BLaER1 (cell line): ENCODE results near the gene TTPAL.
A peak's percentile ranks its signal among the peaks of the same experiment; 100 is the strongest.
"Not testable (repeated sequence)": the region's sequence is repeated elsewhere in the genome, so short reads cannot be mapped to it uniquely, and the experiment has no call there.

ENCODE experiments used
- H3K27ac ChIP-seq: shearing (Covaris generic); formaldehyde crosslinking; 2 replicates; pipeline ENCODE4 v1.8.1; 2022
- H3K27me3 ChIP-seq: shearing (Covaris generic); formaldehyde crosslinking; 2 replicates; pipeline ENCODE4 v1.8.1; 2022
- H3K36me3 ChIP-seq: shearing (Covaris generic); formaldehyde crosslinking; 2 replicates; pipeline ENCODE4 v1.8.1; 2022
- H3K4me1 ChIP-seq: shearing (Covaris generic); formaldehyde crosslinking; 2 replicates; pipeline ENCODE4 v1.8.1; 2022
- H3K4me2 ChIP-seq: shearing (Covaris generic); formaldehyde crosslinking; 2 replicates; pipeline ENCODE4 v1.8.1; 2022
- H3K4me3 ChIP-seq: shearing (Covaris generic); formaldehyde crosslinking; 2 replicates; pipeline ENCODE4 v1.8.1; 2022
- H3K9ac ChIP-seq: shearing (Covaris generic); formaldehyde crosslinking; 2 replicates; pipeline ENCODE4 v1.8.1; 2022
- H3K9me3 ChIP-seq: shearing (Covaris generic); formaldehyde crosslinking; 2 replicates; pipeline ENCODE4 v1.8.1; 2022
- H4K20me1 ChIP-seq: shearing (Covaris generic); formaldehyde crosslinking; 2 replicates; pipeline ENCODE4 v1.8.1; 2022
- Cebpa-rat ChIP-seq: shearing (Covaris generic); IDR thresholded peaks from 2 replicates; pipeline ENCODE4 v1.8.1; 2022

Gene TTPAL

DNA sequence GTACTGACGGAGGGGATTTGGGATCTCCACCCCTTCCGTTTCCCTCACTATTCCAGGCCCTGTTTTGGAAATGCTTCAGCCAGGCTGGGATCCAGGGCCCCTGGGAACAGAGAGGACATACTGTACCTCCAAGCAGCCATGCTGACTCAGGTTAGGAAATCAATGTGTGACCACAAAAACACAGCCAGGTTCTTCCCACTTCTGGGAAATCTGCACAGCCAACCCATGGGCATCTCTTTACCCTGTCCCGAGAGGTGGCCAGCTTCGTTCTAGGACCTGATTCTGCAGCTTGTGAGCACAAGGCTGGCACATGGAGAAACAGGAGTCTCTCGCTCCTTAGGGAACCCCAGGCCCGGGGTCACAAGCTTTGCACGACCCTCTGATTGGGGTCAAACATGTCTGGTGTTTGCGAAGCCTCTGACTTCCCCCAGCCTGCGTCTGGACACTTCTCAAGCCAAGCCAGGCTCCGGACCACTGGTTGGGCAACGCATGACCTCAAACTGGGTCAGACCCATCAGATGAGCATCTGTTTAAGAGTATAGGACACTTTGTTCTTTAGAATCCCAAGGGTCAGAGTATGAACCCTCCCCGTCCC lies 8.3 kb upstream of the TTPAL start:
- Histone ChIP-seq H3K4me1 (no peaks in the 10 kb centered on the region), H3K9me3 (no peaks in the 10 kb centered on the region), H3K27ac (no peak overlapping the region), H3K36me3 (no peaks in the 10 kb centered on the region), H3K9ac (no peak overlapping the region), H3K4me3 (no peak overlapping the region), H3K4me2 (no peak overlapping the region), H3K27me3 (no peaks in the 10 kb centered on the region), H4K20me1 (no peaks in the 10 kb centered on the region)
- TF ChIP-seq Cebpa-rat: no peak

GRCh38 chr20:44468044-44468782 lies 7.5 kb upstream of the TTPAL start:
- no peak for TF ChIP-seq Cebpa-rat
- Histone ChIP-seq H3K36me3 (no peaks in the 10 kb centered on the region), H3K9ac (no peak overlapping the region), H3K27me3 (no peaks in the 10 kb centered on the region), H3K9me3 (no peaks in the 10 kb centered on the region), H4K20me1 (no peaks in the 10 kb centered on the region), H3K4me3 (no peak overlapping the region), H3K4me1 (no peaks in the 10 kb centered on the region), H3K27ac (no peak overlapping the region), H3K4me2 (no peak overlapping the region)

DNA sequence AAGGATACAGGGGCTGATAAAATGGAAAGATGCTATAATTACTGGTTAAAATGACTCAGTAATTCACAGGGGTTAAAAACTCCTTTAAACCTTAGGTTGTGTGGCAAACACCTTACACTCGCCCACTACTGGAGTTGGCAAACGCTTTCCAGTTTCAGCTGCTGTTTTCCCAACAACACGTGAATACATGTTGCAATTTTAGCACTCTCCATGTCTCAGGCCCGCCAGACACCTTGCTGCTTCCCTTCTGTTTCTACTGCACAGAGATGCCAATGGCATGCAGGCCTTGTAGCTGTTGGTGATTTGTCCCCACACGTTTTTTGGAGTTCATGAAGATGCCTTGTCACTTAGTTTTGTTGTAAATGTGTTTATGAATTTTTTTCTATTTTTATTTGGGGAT lies 5.3 kb upstream of the TTPAL start:
- Histone ChIP-seq H4K20me1 (no peaks in the 10 kb centered on the region), H3K27ac (no peak overlapping the region), H3K9ac (no peak overlapping the region), H3K27me3 (no peaks in the 10 kb centered on the region), H3K4me1 (peaks cover 5% of the 10 kb centered on the region), H3K9me3 (no peaks in the 10 kb centered on the region), H3K36me3 (no peaks in the 10 kb centered on the region), H3K4me3 (no peak overlapping the region), H3K4me2 (no peak overlapping the region)
- no peak for TF ChIP-seq Cebpa-rat

GRCh38 chr20:44471481-44471882 lies 4.2 kb upstream of the TTPAL start:
- no peaks in the 10 kb centered on the region for H3K9me3 ChIP-seq
- no peaks in the 10 kb centered on the region for H3K27me3 ChIP-seq
- no peak overlapping the region for H3K27ac ChIP-seq
- no peak for TF ChIP-seq Cebpa-rat
- H3K9ac ChIP-seq: no peak overlapping the region
- H3K4me3 ChIP-seq: no peak overlapping the region
- peaks cover 13% of the 10 kb centered on the region for H3K4me1 ChIP-seq
- H3K4me2 ChIP-seq: no peak overlapping the region
- H3K36me3 ChIP-seq: no peaks in the 10 kb centered on the region
- no peaks in the 10 kb centered on the region for H4K20me1 ChIP-seq

DNA sequence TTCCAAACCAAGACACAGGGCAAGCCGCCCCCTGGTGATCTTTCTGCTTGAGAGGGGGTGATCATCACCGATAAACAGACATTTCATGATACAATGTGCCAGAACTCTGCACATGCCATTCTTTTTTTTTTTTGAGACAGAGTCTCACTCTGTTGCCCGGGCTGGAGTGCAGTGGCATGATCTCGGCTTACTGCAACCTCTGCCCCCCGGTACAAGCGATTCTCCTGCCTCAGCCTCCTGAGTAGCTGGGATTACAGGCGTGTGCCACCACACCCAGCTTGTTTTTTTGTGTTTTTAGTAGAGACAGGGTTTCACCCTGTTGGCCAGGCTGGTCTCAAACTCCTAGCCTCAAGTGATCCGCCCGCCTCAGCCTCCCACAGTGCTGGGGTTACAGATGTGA lies 3.4 kb upstream of the TTPAL start:
- H4K20me1 ChIP-seq, H3K9me3 ChIP-seq, H3K36me3 ChIP-seq, H3K9ac ChIP-seq, H3K27me3 ChIP-seq, H3K4me2 ChIP-seq, H3K27ac ChIP-seq, H3K4me3 ChIP-seq: not testable (repeated sequence)
- peaks cover 18% of the 10 kb centered on the region for H3K4me1 ChIP-seq

- peaks cover 3% of the 10 kb centered on the region; the same call in 1 of the 2 replicates for H3K36me3 ChIP-seq
- peak overlapping the region; percentile 87 for H3K9ac ChIP-seq
- H3K9me3 ChIP-seq: no peaks in the 10 kb centered on the region
- H3K4me3 ChIP-seq: peak overlapping the region; percentile 84
- H3K4me2 ChIP-seq: peak overlapping the region; percentile 98
- no peaks in the 10 kb centered on the region for H3K27me3 ChIP-seq
- H3K27ac ChIP-seq: peak overlapping the region; percentile 94
- no peak for TF ChIP-seq Cebpa-rat
- H4K20me1 ChIP-seq: peaks cover 18% of the 10 kb centered on the region
- peaks cover 33% of the 10 kb centered on the region for H3K4me1 ChIP-seq
These were observed 341 bp upstream of the TTPAL start for GRCh38 chr20:44475372-44475693.

DNA sequence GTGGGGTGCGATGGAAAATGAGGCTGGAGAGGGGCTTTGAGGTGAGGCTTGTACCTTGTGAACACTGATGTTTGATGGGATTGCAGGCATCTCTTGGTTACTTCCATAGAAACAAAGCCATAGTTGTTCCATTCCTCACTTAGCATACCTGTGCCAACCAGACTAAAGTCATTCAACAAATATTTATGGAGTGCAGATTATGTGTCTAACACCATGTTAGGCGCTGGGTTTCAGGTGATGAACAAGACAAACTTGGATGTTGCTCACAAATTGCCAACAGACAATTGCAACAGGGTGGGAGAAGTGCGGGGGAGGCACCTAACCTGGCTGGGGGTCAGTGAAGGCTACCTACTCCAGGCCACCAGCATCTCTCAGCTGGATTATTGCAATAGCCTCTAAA lies 1.5 kb downstream of the TTPAL start:
- no peak overlapping the region for H3K4me2 ChIP-seq
- H3K4me3 ChIP-seq: no peak overlapping the region
- no peak overlapping the region for H3K27ac ChIP-seq

DNA sequence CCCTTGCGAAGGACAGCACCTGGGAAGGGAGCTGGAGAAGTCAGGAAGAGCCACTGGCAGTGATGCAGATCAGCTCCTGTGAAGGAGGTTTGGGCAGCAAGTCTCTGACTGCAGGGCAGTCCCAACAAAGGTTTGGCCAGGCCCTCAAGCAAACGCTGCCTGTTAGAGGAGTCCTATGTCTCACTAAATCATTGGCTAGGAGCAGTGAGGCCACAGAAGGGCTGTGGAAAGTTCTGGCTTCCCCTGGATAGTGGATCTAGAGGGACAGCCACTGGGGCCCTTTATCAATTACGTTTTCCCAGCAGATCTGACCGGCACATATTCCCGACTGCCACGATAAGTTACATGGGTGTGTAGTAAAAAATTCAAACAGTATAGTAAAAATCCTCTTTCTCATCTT lies 2.5 kb downstream of the TTPAL start:
- H3K36me3 ChIP-seq: peaks cover 28% of the 10 kb centered on the region
- no peak overlapping the region for H3K9ac ChIP-seq
- H3K27ac ChIP-seq: no peak overlapping the region
- peaks cover 39% of the 10 kb centered on the region for H3K4me1 ChIP-seq
- H3K27me3 ChIP-seq: no peaks in the 10 kb centered on the region
- H4K20me1 ChIP-seq: peaks cover 27% of the 10 kb centered on the region
- no peak for TF ChIP-seq Cebpa-rat
- no peak overlapping the region for H3K4me2 ChIP-seq
- no peaks in the 10 kb centered on the region for H3K9me3 ChIP-seq
- H3K4me3 ChIP-seq: no peak overlapping the region

More for the DNA sequence above, 1.5 kb downstream of the TTPAL start:
- peaks cover 21% of the 10 kb centered on the region for H3K36me3 ChIP-seq
- peaks cover 27% of the 10 kb centered on the region for H4K20me1 ChIP-seq
- H3K4me1 ChIP-seq: peaks cover 39% of the 10 kb centered on the region
- H3K9me3 ChIP-seq: no peaks in the 10 kb centered on the region
- H3K27me3 ChIP-seq: no peaks in the 10 kb centered on the region
- H3K9ac ChIP-seq: no peak overlapping the region
- TF ChIP-seq Cebpa-rat: no peak

DNA sequence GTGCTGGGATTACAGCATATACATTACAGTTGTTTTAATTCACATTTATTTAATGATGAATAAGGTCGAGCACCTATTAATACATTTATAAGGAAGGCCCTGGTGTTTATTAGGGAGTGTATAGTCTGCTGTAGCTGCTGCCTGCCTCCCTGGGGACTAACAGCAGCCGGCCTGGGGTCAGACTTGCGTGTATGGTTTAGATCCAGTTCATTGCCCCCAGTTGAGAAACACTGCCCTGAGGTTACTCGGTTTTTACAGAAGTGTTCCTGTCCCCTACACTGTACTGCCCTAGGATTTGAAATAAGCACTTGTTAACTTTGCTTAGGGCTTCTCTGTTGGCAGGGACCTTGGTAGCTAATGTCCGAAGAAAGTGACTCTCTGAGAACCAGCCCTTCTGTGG lies 4.0 kb downstream of the TTPAL start:
- 0 out of 2 replicates have a peak overlapping the region, but pooled peaks have one; percentile 47 for H3K27ac ChIP-seq
- TF ChIP-seq Cebpa-rat: peak; percentile 48; the same call in 1 of the 2 replicates
- peak overlapping the region; percentile 37 for H3K9ac ChIP-seq
- peaks cover 41% of the 10 kb centered on the region for H3K36me3 ChIP-seq
- peak overlapping the region; percentile 62 for H3K4me2 ChIP-seq
- H3K9me3 ChIP-seq: no peaks in the 10 kb centered on the region
- H4K20me1 ChIP-seq: peaks cover 27% of the 10 kb centered on the region
- no peaks in the 10 kb centered on the region for H3K27me3 ChIP-seq
- H3K4me1 ChIP-seq: peaks cover 39% of the 10 kb centered on the region
- H3K4me3 ChIP-seq: no peak overlapping the region

DNA sequence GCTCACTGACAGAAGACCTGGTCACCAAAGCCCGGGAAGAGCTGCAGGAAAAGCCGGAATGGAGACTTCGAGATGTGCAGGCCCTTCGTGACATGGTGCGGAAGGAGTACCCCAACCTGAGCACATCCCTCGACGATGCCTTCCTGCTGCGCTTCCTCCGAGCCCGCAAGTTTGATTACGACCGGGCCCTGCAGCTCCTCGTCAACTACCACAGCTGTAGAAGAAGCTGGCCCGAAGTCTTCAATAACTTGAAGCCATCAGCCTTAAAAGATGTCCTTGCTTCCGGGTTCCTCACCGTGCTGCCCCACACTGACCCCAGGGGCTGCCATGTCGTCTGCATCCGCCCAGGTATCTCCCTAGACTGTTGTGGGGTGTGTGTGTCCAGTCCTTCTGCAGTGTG lies 4.4 kb downstream of the TTPAL start:
- H3K27me3 ChIP-seq: no peaks in the 10 kb centered on the region
- peak overlapping the region; percentile 37 for H3K9ac ChIP-seq
- peak overlapping the region; percentile 62 for H3K4me2 ChIP-seq
- peaks cover 36% of the 10 kb centered on the region for H3K4me1 ChIP-seq
- peaks cover 27% of the 10 kb centered on the region for H4K20me1 ChIP-seq
- H3K9me3 ChIP-seq: no peaks in the 10 kb centered on the region
- H3K4me3 ChIP-seq: no peak overlapping the region
- 0 out of 2 replicates have a peak overlapping the region, but pooled peaks have one; percentile 47 for H3K27ac ChIP-seq
- no peak for TF ChIP-seq Cebpa-rat
- peaks cover 45% of the 10 kb centered on the region for H3K36me3 ChIP-seq
